ENCODE measurements around the gene MECP2.
A peak's percentile ranks its signal among the peaks of the same experiment; 100 is the strongest.
"Not testable (repeated sequence)": the region's sequence is repeated elsewhere in the genome, so short reads cannot be mapped to it uniquely, and the experiment has no call there.

The MECP2 gene

GRCh38 chrX:154097589-154098541 lies at the start of gene MECP2:
TSS of gene MECP2 (minus strand) at chrX:154097717.
- DNase-seq: peak; percentile 85

- DNase-seq: not testable (repeated sequence)
Measured at GRCh38 chrX:154144010-154144409, 46.5 kb upstream of the MECP2 start, which contains the start of gene OPN1LW. TSS of gene OPN1LW (plus strand) at chrX:154144243. CDS start at chrX:154144284, 41 bp downstream.

- no peak for DNase-seq
Measured at GRCh38 chrX:154142950-154143745, 45.6 kb upstream of the MECP2 start.

- no peak for DNase-seq
Measured at GRCh38 chrX:154142386-154142785, 44.9 kb upstream of the MECP2 start.

GRCh38 chrX:154140742-154141141 lies 43.2 kb upstream of the MECP2 start:
- DNase-seq: no peak

- DNase-seq: no peak
Measured at GRCh38 chrX:154140206-154140605, 42.7 kb upstream of the MECP2 start.

GRCh38 chrX:154138857-154139256 lies 41.3 kb upstream of the MECP2 start:
- DNase-seq: no peak

GRCh38 chrX:154136627-154137161 lies 39.2 kb upstream of the MECP2 start:
- peak; percentile 41 for DNase-seq

GRCh38 chrX:154135458-154136229 lies 38.1 kb upstream of the MECP2 start:
- DNase-seq: no peak

- no peak for DNase-seq
Measured at GRCh38 chrX:154132366-154132765, 34.8 kb upstream of the MECP2 start.

- no peak for DNase-seq
Measured at GRCh38 chrX:154131955-154132354, 34.4 kb upstream of the MECP2 start.

- no peak for DNase-seq
Measured at GRCh38 chrX:154126101-154126500, 28.6 kb upstream of the MECP2 start.

- DNase-seq: no peak
Measured at GRCh38 chrX:154125391-154126040, 28.0 kb upstream of the MECP2 start.

- peak; percentile 5 for DNase-seq
Measured at GRCh38 chrX:154123241-154124219, 26.0 kb upstream of the MECP2 start.

- no peak for DNase-seq
Measured at GRCh38 chrX:154121961-154122360, 24.4 kb upstream of the MECP2 start.

GRCh38 chrX:154121207-154121606 lies 23.7 kb upstream of the MECP2 start:
- DNase-seq: no peak

GRCh38 chrX:154120567-154120966 lies 23.1 kb upstream of the MECP2 start:
- DNase-seq: no peak

- no peak for DNase-seq
Measured at GRCh38 chrX:154117566-154117965, 20.0 kb upstream of the MECP2 start.

GRCh38 chrX:154116426-154117211 lies 19.1 kb upstream of the MECP2 start:
- DNase-seq: no peak

GRCh38 chrX:154115750-154116149 lies 18.2 kb upstream of the MECP2 start:
- DNase-seq: no peak
